Umbilical cord (tissue), 2 donors: ENCODE measurements around the gene GNB1L. TPM values are rescaled to one million over a fixed set of nuclear protein-coding genes. Genes with fewer than 3 reads are reported as not detected.
"Not testable (repeated sequence)": the region's sequence is repeated elsewhere in the genome, so short reads cannot be mapped to it uniquely, and the experiment has no call there.

Experiments used
- DNase-seq: peaks from one replicate; pipeline ENCODE4 v3.0.0-alpha.2; 2015; ENCODE audit warnings: low spot score
- total RNA-seq: library from RNA; depleted of rRNA; stranded (reverse); fragments of >200 nt; gene quantifications from one replicate; pipeline ENCODE4 v1.2.3, GENCODE V29; 2014; ENCODE audit warnings: low replicate concordance; ENCODE audit not compliant: insufficient read depth

The GNB1L gene
- total RNA-seq, 1 donor from 2014 or later = 19.7 TPM

DNA sequence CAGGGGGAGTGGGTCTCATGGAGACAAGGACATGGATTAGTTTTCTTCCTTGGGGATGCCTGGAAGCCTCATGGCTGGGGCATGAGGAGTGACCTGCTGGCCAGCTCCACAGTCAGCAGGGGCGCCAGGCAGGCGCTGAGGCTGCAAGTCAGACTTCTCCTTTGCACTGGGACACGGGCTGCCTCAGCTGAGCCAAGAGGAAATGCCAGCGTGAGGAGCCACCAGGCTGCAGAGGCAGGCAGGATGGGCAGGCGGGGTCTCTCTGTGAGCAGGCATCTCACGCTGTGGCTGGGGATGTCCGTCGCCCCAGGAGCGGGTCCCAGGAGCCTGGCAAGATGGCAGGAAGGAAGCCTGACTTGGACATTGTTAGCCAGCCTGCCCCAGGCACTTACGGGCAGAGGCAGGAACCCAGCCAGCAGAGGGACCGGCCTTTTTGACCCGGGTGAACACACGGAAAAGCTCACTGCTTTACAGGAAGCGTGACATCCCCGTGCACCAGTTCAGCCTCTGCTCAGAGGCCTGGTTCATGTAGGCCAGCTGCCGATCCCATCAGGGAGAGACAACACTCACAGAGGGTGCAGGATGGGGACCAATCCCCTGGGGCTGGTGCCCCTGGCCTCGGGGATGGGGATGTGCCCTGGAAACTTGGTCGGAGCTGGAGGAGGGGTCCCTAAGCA lies 10.2 kb downstream of the GNB1L start:
- peak; percentile 63 for DNase-seq

DNA sequence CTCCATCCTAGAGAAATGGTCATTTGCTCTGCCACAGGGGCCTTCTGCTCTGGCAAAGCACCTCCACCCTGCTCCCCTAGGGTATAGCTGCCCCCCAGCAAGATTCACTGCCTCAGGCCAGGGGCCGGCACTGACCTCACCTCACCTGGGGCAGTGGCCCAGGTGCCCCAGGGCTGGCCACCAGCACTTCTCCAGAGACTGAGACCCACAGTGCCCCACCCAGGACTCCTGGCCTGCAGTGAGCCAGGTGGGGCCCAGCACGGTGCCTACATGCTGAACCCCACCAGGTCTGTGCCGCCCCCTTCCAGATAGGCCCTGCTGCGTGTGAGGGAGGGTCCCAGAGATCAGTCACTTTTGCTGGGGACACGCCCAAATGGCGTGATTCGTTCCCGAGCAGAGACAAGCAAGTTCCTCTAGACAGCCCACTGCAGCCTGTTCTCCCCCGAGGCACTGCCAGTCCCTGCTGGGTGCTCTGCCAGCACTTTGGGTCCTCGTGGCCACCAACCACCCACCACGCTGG lies 10.8 kb downstream of the GNB1L start:
- DNase-seq = no peak

- no peak for DNase-seq
Measured at GRCh38 chr22:19843107-19843856, 11.4 kb downstream of the GNB1L start.

DNA sequence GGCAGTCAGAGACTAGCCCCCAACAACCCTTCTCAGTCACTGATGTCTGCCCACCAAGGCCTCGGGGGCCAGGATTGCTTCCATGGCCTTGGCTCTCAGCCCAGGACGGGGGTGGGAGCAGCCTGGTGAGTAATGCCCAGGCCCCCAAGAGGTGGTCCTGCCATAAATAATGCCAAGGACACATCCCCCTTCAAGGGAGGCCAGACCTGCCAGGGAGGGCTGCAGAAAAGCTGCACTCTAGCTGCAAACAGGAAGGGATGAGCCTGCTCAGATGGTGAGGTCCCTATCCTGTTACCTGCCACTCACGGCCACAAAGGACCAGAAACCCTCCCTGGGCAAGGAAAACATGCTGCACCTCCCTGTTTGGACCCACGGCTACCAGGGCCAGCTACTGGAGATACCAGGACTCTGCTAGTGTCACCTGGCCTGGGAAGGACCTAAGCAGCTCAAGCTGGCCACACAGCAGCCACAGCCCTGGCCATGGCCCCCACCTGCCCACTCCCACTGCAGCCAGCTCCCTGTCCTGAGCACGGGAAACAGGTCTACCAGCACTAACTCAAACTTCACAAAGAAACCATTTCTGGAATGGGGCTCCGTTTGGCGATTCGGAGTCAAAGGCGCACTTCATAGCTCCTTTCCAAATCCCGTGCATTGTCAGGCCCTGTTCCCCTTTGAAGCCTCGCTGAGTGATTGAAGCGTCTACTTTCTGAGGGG lies 12.1 kb downstream of the GNB1L start:
- no peak for DNase-seq

DNA sequence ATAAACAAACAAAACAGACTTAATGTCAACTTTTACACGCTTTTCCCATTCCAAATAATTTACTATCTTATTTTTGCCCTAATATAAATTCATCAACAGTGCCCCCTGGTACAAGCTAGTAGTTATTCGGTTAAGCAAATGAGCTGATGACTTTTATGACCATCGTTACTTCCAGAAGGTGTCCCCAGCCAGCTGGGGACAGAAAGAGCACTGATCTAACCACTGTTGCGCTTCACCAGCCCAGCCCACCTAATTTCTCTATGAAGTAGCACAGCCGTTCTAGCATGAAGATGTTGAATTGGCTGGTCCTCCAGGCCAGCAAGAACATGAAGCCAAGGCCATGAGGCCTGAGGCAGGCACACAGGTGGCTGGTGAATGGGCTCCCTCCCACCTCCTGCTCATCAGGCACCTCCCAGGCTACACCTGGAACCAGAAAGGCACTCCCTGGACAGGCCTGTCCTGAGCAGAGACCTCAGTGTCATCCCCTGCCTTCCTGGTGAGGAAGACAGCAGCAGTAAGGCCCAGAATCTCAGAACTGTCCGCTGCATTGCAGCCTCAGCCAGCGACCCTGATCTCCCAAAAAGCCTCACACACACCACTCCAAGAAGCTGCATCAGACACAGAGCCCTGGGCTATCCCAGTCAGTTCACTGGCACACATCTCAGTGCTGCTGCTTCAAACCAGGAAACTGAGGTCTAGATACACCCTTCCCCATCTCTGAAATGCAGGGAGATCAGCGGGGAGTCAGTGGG lies 12.9 kb downstream of the GNB1L start:
- DNase-seq = no peak

DNA sequence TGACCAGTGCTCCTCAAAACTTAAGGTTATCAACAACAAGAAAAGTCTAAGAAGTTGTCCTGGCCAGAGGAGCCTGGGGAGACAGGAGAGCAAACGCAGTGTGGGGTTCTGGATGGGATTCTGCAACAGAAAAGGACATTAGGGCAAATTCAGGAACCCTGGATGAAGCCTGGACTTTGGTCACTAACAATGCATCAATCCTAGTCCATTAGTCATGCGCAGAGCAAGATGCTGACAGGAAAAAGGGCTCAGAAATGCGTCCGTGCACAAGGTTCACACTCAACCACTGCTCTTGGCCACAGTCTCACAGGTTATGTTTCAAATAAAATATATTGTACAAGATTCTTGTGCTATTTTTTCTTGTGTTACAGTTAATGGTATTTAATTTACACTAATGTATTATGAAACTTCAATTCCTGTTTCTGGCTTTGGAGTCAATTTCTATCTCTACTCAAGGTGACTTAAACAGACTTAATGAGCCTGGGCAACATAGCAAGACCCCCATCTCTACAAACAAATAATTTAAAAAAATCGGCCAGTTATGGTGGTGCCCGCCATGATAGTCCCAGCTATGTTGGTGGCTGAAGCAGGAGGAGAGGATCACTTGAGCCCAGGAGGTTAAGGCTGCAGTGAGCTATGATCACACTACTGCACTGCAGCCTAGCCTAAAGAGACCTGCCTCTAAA lies 13.6 kb downstream of the GNB1L start:
- DNase-seq = no peak

DNA sequence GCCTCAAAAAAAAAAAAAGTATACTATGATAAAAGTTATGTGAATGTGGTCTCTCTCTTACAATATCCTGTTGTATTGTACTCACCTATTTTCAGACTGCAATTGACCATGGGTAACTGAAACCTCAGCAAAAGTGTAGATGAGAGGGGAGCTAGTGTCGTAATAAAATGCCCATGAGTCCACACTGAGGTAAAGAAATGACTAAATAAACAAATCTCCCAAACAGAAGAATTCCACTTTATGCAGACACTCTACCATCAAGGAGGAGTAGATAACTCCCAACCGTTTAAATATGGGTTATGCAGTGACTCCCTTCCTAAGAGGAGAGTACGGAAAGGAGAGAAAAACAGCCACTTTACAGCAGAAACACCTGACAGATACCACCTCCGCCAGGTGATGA lies 14.6 kb downstream of the GNB1L start:
- DNase-seq = no peak

GRCh38 chr22:19837915-19838314 lies 16.8 kb downstream of the GNB1L start:
- DNase-seq = no peak

DNA sequence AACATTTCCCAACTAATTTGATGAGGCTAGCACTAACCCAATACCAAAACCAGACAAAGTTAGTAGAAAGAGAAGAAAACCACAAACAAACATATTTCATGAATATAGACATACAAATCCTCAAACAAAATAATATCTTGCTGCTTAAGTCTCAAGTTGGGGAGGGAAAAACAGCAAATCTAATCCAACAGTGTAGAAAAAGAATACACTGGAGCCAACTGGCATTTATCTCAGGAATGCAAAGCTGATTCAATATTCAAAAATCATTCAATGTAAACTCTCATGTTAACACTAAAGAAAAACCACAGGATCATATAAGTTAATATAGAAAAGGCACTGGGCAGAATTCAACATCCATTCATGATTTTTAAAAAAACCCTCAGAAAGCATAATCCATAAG lies 18.2 kb downstream of the GNB1L start:
- no peak for DNase-seq

DNA sequence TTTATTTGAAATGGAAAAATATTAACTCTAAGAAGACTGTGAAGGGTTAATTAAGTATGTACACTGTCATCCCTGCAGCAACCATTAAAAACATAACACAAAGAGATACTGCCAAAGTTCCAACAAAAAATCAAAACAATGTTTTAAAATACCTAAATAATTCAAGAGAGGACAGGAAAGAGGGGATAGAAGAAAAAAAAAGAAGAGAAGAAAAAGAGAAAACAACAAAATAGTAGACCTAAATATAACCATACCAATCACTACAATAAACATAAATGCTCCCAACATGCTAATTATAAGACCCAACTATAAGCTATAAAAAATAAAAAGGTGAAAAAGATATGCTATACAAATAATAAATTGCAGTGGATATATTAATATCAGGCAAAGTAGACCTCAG lies 20.1 kb downstream of the GNB1L start:
- DNase-seq = no peak

- not testable (repeated sequence) for DNase-seq
Measured at GRCh38 chr22:19833327-19833726, 21.3 kb downstream of the GNB1L start.

GRCh38 chr22:19832476-19833108 lies 22.1 kb downstream of the GNB1L start:
- DNase-seq = no peak

DNA sequence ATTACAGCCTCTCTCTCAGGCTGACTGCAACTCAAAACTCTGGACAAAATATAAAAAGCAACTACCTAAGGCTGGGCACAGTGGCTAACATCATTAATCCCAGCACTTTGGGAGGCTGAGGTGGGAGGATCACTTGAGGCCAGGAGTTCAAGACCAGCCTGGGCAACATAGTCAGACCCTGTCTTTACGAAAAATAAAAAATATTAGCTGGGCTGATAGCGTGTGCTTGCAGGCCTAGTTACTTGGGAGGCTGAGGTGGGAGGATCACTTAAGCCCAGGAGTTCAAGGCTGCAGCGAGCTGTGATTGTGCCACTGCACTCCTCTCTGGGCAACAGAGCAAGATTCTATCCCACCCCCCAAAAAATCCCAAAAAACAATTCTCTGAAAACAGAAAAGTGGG lies 22.7 kb downstream of the GNB1L start:
- not testable (repeated sequence) for DNase-seq

GRCh38 chr22:19831016-19831415 lies 23.7 kb downstream of the GNB1L start:
- no peak for DNase-seq

GRCh38 chr22:19828035-19828401 lies 26.7 kb downstream of the GNB1L start:
- DNase-seq = no peak

GRCh38 chr22:19827341-19828034 lies 27.2 kb downstream of the GNB1L start:
- no peak for DNase-seq

DNA sequence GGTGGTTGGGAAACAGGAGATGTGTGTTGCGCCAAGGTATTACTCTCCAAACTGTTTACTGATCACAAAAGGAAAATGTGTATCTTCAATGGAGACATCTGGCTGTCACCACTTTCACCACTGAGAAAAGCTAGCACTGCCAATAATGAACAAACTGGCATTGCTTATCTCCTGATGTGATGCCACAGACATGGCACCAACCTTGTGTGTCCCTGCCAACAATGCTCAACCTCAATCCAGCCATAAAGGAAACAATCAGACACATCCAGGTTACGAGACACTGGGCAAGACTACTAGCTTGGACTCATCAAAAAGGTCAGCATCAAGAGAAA lies 28.1 kb downstream of the GNB1L start:
- DNase-seq = no peak

DNA sequence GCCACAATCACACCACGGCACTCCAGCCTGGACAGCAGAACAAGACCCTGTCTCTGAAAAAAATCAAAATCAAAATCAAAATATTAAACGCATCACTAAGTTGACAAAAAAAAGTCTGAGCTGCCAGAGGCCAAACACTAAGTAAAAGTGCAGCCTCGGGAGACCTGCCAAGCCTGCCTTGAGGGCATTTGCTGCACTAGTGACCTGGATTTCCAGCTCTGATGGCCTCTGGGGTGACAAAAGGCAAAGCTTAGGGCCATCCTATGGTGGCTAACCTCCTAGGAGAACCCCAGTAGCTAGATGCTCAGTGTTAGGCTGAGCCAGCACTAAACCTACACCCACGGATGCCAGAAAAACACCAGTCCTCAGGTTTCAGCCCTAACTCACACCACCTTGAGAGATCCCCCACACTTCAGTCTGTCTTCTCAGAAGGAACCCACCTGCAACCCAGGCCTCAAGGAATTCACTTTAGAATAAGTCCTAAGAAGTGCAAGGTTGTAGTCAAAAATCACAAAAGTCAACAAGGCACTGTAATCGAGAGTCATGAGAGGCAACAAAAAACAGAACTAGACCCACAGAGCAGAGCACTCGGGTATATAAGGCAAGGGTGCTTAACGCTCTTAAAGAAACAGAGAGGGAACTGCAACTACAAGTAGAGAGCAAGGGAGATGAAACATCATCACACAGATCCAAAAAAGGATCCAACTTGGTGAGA lies 28.6 kb downstream of the GNB1L start:
- no peak for DNase-seq

- DNase-seq = no peak
Measured at GRCh38 chr22:19824926-19825339, 29.7 kb downstream of the GNB1L start.
